ENCODE data around the gene CGREF1.
A peak's percentile ranks its signal among the peaks of the same experiment; 100 is the strongest.
"Not testable (repeated sequence)": the region's sequence is repeated elsewhere in the genome, so short reads cannot be mapped to it uniquely, and the experiment has no call there.

CGREF1 gene

DNA sequence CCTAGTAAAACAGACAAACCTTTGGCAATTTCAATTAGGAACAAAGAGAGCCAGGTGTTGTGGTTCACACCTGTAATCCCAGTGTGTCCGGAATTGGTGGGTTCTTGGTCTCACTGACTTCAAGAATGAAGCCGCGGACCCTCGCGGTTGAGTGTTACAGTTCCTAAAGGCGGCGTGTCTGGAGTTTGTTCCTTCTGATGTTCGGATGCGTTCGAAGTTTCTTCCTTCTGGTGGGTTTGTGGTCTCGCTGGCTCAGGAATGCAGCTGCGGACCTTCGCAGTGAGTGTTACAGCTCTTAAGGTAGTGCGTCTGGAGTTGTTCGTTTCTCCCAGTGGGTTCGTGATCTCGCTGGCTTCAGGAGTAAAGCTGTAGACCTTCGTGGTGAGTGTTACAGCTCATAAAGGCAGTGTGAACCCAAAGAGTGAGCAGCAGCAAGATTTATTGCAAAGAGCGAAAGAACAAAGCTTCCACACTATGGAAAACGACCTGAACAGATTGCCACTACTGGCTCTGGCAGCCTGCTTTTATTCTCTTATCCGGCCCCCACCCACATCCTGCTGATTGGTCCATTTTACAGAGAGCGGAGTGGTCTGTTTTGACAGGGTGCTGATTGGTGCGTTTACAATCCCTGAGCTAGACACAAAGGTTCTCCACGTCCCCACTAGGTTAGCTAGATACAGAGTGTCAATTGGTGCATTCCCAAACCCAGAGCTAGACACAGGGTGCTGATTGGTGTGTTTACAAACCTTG lies 8.2 kb downstream of the CGREF1 start:
- not testable (repeated sequence) for DNase-seq

DNA sequence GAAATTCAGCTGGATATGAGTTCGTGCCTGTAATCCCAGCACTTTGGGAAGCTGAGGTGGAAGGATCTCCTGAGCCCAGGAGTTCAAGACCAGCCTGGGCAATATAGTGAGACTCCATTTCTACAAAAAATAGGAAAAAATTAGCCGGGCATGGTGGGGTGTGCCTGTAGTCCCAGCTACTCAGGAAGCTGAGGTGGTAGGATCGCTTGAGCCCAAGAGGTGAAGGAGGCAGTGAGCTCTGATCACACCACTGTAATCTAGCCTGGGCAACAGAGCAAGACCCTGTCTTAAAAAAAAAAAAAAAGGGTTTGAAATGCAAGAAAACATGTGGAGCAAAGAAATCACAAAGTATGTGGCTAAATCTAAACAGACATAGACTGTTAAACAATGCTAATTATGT lies 9.8 kb downstream of the CGREF1 start:
- no peak for DNase-seq

GRCh38 chr2:27108221-27108620 lies 10.7 kb downstream of the CGREF1 start:
- no peak for DNase-seq

DNA sequence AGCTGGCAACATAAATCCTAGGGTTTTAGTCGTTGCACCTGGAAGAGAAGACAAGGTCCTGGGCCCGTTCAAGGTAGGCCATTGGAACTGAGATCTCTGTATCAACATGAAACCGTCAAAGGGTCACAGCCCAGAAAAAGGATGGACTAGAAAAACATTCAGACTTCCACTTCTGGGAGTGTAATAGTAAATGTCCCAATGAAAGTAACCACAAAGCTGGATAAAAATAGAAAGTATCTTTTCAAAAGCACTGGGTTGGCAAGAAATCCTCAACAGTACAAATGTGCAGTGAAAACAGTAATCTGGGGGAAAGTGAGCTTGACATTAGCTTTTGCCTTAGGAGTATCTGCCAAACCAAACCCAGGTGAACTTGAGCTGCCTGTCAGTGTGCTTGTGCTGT lies 12.9 kb downstream of the CGREF1 start:
- DNase-seq = peak; percentile 68

DNA sequence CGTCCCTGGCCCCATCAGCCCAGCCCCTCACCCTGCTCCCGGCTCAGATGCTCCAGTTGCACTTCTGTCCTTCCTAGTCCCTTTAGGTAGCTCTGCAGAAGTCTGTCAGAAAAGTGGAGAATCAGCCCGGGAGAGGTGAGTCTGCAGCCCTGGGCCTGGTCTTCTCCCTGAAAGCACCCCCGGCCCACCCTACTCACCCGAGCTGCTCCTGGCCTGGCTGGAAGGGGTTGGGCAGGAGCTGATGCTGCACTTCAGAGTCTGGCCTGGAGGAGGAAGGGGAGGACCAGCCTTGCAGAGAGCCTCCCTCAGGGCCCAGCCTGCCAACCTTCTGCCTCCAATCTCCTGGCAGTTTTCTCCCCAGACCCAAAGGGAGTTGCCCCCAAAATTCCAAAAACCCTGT lies 16.6 kb downstream of the CGREF1 start:
- no peak for DNase-seq

DNA sequence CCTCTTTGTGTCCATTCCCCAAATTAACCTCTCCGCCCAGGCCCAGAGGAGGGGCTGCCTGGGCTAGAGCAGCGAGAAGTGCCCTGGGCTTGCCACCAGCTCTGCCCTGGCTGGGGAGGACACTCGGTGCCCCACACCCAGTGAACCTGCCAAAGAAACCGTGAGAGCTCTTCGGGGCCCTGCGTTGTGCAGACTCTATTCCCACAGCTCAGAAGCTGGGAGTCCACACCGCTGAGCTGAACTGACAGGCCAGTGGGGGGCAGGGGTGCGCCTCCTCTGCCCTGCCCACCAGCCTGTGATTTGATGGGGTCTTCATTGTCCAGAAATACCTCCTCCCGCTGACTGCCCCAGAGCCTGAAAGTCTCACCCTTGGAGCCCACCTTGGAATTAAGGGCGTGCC lies 18.9 kb downstream of the CGREF1 start:
- no peak for DNase-seq

DNA sequence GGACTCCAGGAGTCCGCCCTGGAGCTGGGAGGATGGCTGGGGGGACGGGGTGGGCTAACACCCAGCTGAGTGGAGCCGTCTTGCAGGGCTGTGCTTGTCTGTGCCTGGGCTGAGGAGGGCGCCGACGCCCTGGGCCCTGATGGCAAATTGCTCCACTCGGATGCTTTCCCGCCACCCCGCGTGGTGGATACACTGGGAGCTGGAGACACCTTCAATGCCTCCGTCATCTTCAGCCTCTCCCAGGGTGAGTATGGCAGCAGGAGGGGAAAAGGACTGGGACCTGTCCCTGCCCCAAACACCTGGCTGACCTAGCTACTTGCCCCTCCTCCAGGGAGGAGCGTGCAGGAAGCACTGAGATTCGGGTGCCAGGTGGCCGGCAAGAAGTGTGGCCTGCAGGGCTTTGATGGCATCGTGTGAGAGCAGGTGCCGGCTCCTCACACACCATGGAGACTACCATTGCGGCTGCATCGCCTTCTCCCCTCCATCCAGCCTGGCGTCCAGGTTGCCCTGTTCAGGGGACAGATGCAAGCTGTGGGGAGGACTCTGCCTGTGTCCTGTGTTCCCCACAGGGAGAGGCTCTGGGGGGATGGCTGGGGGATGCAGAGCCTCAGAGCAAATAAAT lies 19.5 kb downstream of the CGREF1 start:
- no peak for DNase-seq

DNA sequence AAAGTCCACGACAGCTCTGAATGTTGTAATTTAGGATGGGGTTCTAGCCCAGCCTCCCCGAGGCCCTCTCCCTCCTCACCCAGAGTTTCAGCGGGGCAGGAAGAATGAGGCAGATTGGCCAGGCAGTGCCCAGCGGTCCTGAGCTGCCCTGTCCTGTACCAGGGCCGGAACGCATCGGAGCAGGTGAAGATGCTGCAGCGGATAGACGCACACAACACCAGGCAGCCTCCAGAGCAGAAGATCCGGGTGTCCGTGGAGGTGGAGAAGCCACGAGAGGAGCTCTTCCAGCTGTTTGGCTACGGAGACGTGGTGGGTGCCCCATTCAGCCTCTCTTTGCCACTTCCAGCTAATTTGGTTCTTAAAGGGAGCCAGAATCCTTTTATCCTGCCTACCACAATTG lies 21.6 kb downstream of the CGREF1 start:
- no peak for DNase-seq

DNA sequence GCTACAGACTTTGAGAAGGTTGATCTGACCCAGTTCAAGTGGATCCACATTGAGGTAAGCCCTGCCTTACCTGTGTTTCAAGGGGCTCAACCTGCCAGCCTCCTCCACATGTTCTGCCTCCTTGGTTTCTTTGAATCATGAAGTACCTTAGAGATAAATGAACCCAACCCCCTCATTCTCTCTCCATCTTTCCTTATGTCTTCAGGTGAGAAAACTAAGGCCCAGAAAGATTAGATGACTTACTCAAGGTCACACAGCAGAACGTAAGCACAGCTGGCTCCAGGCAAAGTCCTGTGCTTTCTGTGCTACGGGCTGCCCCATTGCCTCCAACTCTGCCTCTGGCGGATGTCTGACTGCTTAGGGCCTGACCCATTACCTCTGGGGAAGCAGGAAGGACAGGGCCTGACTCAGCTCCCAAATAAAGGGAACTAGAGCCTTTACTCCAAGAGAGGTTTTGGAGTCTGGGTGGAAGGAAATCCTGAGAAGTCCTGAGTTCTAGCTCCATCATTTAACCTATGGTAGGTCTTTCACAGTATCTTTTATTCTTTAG lies 22.1 kb downstream of the CGREF1 start:
- DNase-seq = no peak

- DNase-seq = peak; percentile 48
These were observed 22.9 kb downstream of the CGREF1 start for GRCh38 chr2:27095745-27096651.

GRCh38 chr2:27095427-27095744 lies 23.5 kb downstream of the CGREF1 start:
- DNase-seq = no peak

GRCh38 chr2:27094353-27094984 lies 24.5 kb downstream of the CGREF1 start:
- DNase-seq = no peak

GRCh38 chr2:27093430-27094352 lies 25.2 kb downstream of the CGREF1 start:
- DNase-seq = no peak

DNA sequence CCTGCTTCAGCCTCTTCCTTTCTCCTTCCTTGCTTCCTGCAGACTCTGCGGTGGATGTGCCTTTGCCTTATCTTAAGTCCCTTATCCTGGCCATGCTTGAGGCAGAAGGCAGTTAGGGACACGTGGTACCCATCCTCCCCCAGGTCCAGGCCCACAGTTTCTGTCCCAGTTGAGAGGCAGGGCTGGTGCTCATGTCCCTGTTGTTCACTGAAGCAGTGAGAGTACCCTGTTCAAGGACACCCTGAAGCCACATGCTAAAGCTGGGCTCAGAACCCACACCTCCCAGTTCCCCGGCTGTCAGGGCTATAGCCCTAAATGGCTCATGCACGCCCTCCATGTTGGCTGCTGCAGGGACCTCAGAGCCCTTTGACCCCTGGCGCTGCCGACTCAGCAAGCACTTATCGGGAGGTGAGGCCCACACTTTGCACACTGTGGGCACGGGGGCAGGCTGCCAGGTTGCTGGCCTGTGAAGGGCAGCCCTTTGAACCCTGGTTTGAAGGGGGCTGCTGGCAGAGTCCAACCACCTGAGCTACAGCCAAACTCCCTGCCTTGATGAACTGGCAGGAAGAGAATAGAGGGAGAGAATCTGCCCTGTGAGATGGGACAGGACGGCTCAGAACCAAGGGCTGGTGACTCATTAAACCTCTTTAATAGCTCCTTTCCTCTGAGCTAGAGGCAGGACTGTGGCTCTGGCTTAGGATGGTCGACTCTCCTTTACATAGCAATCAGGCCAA lies 26.1 kb downstream of the CGREF1 start:
- DNase-seq = no peak

- no peak for DNase-seq
These were observed 26.9 kb downstream of the CGREF1 start for GRCh38 chr2:27091746-27092695.

DNA sequence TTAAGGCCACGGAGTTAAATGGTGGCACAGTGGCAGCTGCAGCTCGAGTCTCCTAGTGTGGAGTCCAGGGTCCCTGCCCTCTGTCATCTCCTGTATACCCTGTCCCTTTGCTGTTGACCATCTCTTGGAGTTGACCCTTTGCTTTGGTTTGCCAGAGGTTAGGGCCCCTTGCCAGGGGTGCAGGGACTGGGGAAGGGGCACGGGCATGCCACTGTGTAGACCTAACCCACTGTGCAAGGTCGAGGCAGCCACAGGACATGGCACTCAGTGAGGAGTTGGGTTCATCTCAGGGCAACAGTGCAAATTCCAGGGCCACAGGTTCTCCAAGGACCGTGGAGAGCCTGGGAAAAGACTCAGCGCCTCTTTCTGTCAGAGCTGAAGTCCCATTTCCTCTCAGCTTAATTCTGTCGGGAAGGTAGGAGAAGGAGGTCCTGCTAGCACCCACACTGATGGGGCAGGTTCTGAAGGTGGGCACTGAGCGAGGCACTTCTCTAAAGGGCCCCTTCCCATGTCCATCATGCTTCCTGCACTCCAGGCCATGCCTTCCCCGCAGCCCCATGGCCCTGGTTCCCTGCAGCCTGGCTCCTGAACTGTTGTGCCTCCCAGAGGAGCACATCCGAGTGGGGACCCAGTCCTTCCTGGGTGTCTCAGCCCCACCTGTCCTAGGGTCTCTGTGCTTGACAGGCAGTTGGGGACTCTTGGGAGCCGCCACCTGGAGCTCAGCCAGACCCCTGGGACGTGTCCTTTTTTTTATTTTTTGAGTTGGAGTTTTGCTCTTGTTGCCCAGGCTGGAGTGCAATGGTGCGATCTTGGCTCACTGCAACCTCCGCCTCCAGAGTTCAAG lies 29.6 kb downstream of the CGREF1 start:
- no peak for DNase-seq

- DNase-seq = no peak
These were observed 30.3 kb downstream of the CGREF1 start for GRCh38 chr2:27088634-27089033.

GRCh38 chr2:27087823-27088410 lies 31.0 kb downstream of the CGREF1 start:
- DNase-seq = no peak
